SK-N-MC (cell line): ENCODE results near the gene CCDC81.

Experiments used
- EZH2 ChIP-seq: fragments of 200-600 bp; sonication (generic); IDR thresholded peaks from one replicate; pipeline ENCODE4 v1.6.1; 2017; ENCODE audit warnings: antibody characterized with exemption
- FOXP2 ChIP-seq: optimal IDR thresholded peaks from 2 replicates; pipeline ENCODE3; 2011; ENCODE audit warnings: mild to moderate bottlenecking, moderate library complexity; ENCODE audit not compliant: insufficient read depth; ENCODE audit errors: extremely low read length, control extremely low read depth
- POLR2AphosphoS5 ChIP-seq: IDR thresholded peaks from 2 replicates; pipeline ENCODE4 v1.6.1; 2012; ENCODE audit warnings: mild to moderate bottlenecking, low read depth, low read length, borderline replicate concordance

GRCh38 chr11:86372041-86372440 lies 2.6 kb upstream of the CCDC81 start:
- no peak for TF ChIP-seq EZH2
- TF ChIP-seq POLR2AphosphoS5, result no peak
- TF ChIP-seq FOXP2, result no peak
